ENCODE measurements around the gene NPRL2.
A peak's percentile ranks its signal among the peaks of the same experiment; 100 is the strongest.

The NPRL2 gene

DNA sequence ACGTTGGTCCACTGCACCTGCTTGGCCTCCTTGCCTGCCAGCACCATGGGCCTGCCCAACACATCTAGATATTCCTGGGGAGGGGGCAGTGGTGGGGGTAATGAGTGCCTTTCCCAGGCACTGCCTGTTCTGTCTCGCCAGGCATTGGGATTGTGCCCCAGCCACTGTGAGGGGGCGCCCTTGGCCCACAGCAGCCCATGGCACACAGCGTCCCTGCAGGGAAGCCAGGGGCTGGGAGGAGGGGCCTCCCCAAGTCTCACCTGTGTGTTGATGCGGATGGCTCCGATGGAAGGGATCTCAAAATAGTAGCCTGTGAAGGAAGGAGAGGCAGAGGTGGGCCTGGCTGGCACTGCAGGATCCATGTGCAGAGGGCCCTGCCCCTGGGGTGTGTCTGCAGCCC is 27.4 kb upstream of the NPRL2 start:
- no peaks in the 10 kb centered on the region for H3K36me3 ChIP-seq (ENCODE audit: control insufficient read depth, insufficient read depth, low read length)
- no peak for TF ChIP-seq CTCF (IDR thresholded peaks at IDR 0.05; ENCODE audit: insufficient read depth, low read length, poor library complexity, severe bottlenecking)

DNA sequence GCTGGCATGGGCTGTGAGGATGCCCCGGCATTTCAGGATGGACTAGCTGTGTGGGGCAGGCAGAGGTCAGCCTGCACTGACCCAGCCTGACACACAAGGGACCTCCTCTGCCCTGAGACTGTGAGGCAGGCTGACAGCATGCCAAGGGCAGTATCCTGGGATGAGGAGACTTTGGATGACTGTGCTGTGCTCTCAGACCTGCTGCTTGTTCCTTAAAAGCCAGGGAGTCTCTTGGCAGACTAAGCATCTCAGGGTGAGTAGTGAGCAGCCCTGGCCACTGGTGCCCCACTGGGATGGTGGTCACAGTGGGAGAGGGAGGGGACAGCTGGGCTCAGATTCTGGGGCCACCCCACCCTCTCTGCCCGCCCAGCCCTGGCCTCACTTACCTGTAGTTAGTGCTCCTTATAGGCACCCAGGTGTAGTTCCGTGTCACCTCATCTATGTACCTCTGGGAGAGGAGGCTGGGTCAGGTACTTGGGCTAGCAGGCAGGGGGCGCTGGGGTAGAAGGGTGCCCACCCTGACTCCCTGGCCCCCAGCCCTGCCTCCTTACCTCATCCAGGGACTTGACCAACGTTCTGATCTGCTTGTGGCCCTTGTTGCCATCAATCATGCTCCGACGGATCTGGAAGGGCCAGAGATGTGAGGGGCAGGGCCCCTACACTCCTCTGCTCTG is 24.8 kb upstream of the NPRL2 start:
- no peaks in the 10 kb centered on the region for H3K36me3 ChIP-seq (ENCODE audit: control insufficient read depth, insufficient read depth, low read length)
- H3K27me3 ChIP-seq (replicated peaks; ENCODE audit: control insufficient read depth, insufficient read depth, low read length), result peaks cover 4% of the 10 kb centered on the region
- DNase-seq (ENCODE audit: extremely low read depth, insufficient read length), result no peak
- peak; percentile 13 for TF ChIP-seq CTCF (IDR thresholded peaks at IDR 0.05; ENCODE audit: insufficient read depth, low read length, poor library complexity, severe bottlenecking)
- no peak overlapping the region for H3K4me3 ChIP-seq (replicated peaks; ENCODE audit: low read depth, low read length)

More for the DNA sequence above, 27.4 kb upstream of the NPRL2 start:
- H3K4me3 ChIP-seq (replicated peaks; ENCODE audit: low read depth, low read length), result no peak overlapping the region
- DNase-seq (ENCODE audit: extremely low read depth, insufficient read length), result no peak
- no peaks in the 10 kb centered on the region; the same call in 1 of the 2 replicates for H3K27me3 ChIP-seq (replicated peaks; ENCODE audit: control insufficient read depth, insufficient read depth, low read length)

- no peaks in the 10 kb centered on the region for H3K36me3 ChIP-seq (ENCODE audit: control insufficient read depth, insufficient read depth, low read length)
- no peak overlapping the region for H3K4me3 ChIP-seq (replicated peaks; ENCODE audit: low read depth, low read length)
- DNase-seq (ENCODE audit: extremely low read depth, insufficient read length), result no peak
- peaks cover 4% of the 10 kb centered on the region for H3K27me3 ChIP-seq (replicated peaks; ENCODE audit: control insufficient read depth, insufficient read depth, low read length)
- no peak for TF ChIP-seq CTCF (IDR thresholded peaks at IDR 0.05; ENCODE audit: insufficient read depth, low read length, poor library complexity, severe bottlenecking)
Measured at GRCh38 chr3:50374363-50375257, 24.0 kb upstream of the NPRL2 start.

DNA sequence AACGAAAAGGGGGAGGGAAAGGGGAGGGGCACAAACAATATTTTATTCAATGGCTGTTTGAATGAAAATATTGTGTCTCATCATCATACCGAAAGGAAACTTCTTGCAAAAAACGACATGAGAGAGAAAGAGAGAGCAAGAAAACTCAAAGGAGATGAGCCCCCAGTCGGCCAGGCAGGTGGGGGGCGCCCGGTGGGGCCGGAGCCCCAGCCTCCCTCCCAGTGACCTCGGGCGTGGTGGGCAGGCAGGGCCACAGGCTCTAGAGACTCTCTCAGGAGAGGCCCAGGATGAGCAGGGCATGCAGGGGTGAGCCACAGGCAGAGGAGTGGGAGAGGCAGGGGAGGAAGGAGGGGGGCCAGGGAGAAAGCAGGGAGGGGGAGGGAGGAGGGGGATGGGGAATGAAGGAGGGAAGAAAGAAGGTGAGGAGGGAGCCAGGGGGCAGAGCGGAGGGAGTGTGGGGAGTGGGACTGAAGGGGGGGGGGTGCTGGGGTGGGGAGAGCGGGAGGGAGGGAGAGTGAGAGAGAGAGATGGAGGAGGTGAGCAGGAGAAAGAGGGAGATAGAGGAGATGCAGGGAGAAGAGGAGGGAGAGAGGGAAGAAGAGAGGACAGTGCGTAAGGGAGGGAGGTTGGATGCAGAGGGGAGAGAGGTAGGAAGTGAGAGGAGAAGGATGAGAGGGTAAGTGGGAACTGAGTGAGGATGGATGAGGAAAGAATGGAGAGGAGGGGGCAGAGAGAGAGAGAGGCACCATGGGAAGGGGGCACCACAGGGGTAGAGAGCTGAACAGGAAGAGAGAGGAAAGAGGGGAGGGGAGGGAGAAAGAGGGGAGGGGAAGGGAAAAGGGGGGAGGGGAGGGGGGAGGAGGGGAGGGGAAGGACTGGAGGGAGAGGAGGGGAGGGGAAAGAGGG is 22.8 kb upstream of the NPRL2 start:
- peaks cover 6% of the 10 kb centered on the region for H3K27me3 ChIP-seq (replicated peaks; ENCODE audit: control insufficient read depth, insufficient read depth, low read length)
- DNase-seq (ENCODE audit: extremely low read depth, insufficient read length), result no peak
- H3K36me3 ChIP-seq (ENCODE audit: control insufficient read depth, insufficient read depth, low read length), result no peaks in the 10 kb centered on the region
- H3K4me3 ChIP-seq (replicated peaks; ENCODE audit: low read depth, low read length), result no peak overlapping the region
- TF ChIP-seq CTCF (IDR thresholded peaks at IDR 0.05; ENCODE audit: insufficient read depth, low read length, poor library complexity, severe bottlenecking), result no peak

DNA sequence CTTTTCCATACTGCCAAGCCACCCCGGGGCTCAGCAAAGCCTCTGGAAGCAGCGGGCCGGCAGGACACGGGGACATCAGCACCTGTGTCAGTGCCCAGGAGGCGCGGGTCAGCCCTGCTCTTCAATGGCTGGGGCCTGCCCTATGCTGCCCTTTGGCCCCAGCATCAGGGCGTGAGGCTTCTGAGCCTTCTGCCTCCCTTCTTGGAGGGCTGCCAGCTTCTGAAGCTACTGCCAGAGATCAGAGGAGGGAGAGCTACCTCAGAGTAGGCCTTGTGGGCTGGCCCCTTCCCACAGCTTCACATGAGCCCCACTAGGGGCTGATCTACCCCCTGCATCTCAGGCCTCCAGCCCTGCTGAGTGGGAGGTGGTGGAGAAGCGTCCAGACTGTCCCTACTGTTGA is 21.8 kb upstream of the NPRL2 start:
- H3K36me3 ChIP-seq (ENCODE audit: control insufficient read depth, insufficient read depth, low read length), result no peaks in the 10 kb centered on the region
- TF ChIP-seq CTCF (IDR thresholded peaks at IDR 0.05; ENCODE audit: insufficient read depth, low read length, poor library complexity, severe bottlenecking), result no peak
- no peak for DNase-seq (ENCODE audit: extremely low read depth, insufficient read length)
- H3K4me3 ChIP-seq (replicated peaks; ENCODE audit: low read depth, low read length), result no peak overlapping the region
- H3K27me3 ChIP-seq (replicated peaks; ENCODE audit: control insufficient read depth, insufficient read depth, low read length), result peaks cover 6% of the 10 kb centered on the region

Data from GM06990 (cell line).